Fibroblast of peridontal ligament (primary cell): Measurements from ENCODE around the gene DERA.
"Not testable (repeated sequence)": the region's sequence is repeated elsewhere in the genome, so short reads cannot be mapped to it uniquely, and the experiment has no call there.

Experiments
- DNase-seq: peaks from one replicate; pipeline ENCODE4 v3.0.0-alpha.2; 2010; ENCODE audit errors: extremely low read depth

The DERA gene

GRCh38 chr12:15910864-15911721 is at the start of gene DERA:
DERA (plus strand) TSS chr12:15911332; CDS start chr12:15911384, 52 bp downstream.
- peak; percentile 64 for DNase-seq

GRCh38 chr12:15861404-15861803 is 49.7 kb upstream of the DERA start:
- DNase-seq = no peak

GRCh38 chr12:15862840-15863239 is 48.3 kb upstream of the DERA start:
- DNase-seq = no peak

- DNase-seq = no peak
Observed at GRCh38 chr12:15863372-15863771, 47.8 kb upstream of the DERA start.

GRCh38 chr12:15863984-15864383 is 47.1 kb upstream of the DERA start:
- no peak for DNase-seq

- DNase-seq = peak; percentile 16
Observed at GRCh38 chr12:15868186-15868585, 42.9 kb upstream of the DERA start.

- DNase-seq = no peak
Observed at GRCh38 chr12:15873556-15873955, 37.6 kb upstream of the DERA start.

GRCh38 chr12:15874556-15875145 is 36.5 kb upstream of the DERA start:
- DNase-seq = not testable (repeated sequence)

- DNase-seq = no peak
Observed at GRCh38 chr12:15875863-15876262, 35.3 kb upstream of the DERA start.

GRCh38 chr12:15879413-15879812 is 31.7 kb upstream of the DERA start:
- no peak for DNase-seq

- DNase-seq = no peak
Observed at GRCh38 chr12:15880721-15881120, 30.4 kb upstream of the DERA start.

GRCh38 chr12:15882118-15882971 is 28.8 kb upstream of the DERA start, which contains the start of gene STRAP:
STRAP (plus strand) TSS chr12:15882387; CDS start chr12:15882708, 321 bp downstream.
- peak; percentile 97 for DNase-seq

GRCh38 chr12:15883536-15883935 is 27.6 kb upstream of the DERA start:
- peak; percentile 36 for DNase-seq

GRCh38 chr12:15886372-15887042 is 24.6 kb upstream of the DERA start:
- DNase-seq = no peak

- DNase-seq = no peak
Observed at GRCh38 chr12:15887043-15887817, 23.9 kb upstream of the DERA start.

GRCh38 chr12:15892645-15893259 is 18.4 kb upstream of the DERA start:
- no peak for DNase-seq

- DNase-seq = no peak
Observed at GRCh38 chr12:15893260-15893659, 17.9 kb upstream of the DERA start.

GRCh38 chr12:15896867-15897266 is 14.3 kb upstream of the DERA start:
- no peak for DNase-seq

- peak; percentile 53 for DNase-seq
Observed at GRCh38 chr12:15897433-15897832, 13.7 kb upstream of the DERA start.

- DNase-seq = peak; percentile 52
Observed at GRCh38 chr12:15899282-15899870, 11.8 kb upstream of the DERA start.
